T1000 (cell line): ENCODE results near the gene GRHPR.

Source experiments
- DNase-seq: peaks from one replicate; lab custom pipeline; 2025; ENCODE audit warnings: mixed read lengths; lab: John Stamatoyannopoulos, UW

The GRHPR gene

DNA sequence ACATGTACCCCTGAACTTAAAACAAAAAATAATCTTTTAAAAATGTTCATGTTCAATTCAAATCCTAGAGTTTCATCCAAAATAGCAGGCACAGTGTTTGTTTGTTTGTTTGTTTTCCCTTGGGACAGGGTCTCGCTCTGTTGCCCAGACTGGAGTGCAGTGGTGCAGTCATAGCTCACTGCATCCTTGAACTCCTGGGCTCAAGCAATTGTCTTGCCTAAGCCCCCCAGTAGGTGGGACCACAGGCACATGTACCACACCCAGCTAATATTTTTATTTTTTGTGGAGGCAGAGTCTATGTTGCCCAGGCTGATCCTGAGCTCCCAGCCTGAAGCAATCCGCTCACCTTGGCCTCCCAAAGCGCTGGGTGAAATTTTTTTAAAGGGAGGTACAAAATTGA, 58.3 kb downstream of the GRHPR start:
- no peak for DNase-seq

DNA sequence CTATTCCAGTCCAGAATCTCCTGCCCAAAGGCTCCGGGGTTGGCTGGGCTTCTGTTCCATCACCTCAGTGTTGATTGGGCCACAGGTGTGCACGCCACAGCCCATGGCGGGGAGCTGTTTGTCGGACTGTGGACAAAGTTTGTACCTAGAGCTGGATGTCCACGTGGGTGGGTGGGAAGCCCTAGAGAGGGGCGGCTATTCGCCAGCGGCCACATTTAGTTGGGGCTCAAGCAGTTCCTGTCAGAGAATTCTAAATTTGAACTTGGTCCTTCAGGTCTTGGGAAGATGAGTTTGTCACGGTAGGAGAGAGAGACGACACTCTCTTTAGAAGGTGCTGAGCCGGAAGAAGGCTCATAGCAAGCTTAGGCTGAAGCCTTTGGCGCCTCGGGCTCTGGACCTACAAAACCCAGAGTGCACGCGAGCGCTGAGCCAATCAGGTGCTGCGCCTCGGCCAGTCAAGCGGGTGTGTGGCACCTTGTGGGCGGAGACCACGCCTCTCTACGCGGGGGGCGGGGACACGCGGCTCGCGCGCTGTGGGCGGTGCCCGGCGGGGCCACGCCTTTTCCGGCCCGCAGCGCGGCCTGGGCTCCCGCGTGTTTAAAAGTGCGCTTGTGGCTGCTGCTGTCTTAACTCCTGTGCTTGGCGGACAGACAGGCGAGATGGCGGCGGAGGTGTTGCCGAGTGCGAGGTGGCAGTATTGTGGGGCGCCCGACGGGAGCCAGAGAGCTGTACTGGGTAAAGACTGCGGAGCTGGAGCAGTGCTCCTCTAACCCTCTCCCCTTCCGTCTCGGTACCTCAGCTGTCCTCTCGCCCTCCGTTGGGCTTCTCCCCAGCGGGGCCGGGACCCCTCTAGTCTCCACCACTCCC, 63.1 kb downstream of the GRHPR start, which contains the start of gene POLR1E:
TSS of gene POLR1E (plus strand) at position 560 of the 867 bp plus-strand sequence. CDS start at position 660, 100 bp downstream.
- DNase-seq: peak; percentile 86

DNA sequence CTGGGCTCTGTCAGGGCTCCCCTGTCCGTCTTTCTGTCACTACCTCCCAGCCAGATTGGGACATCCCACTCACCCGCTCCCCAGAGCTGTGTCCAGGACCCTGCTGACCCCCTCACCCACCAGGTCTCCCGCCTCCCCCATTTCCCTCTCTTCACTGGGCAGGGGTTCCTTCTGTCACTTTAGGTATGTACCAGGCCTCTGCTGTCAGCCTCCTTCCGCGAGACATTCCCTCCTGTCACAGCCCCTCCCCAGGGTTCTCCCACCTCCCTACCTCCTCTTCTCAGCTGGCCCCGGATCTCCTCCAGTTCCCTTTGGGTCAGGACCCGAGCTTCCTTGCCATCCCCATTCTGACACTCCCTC, 63.7 kb downstream of the GRHPR start:
- DNase-seq: no peak
